GM21737 (cell line): ENCODE measurements around the gene DUOX1.
"Not testable (repeated sequence)": the region's sequence is repeated elsewhere in the genome, so short reads cannot be mapped to it uniquely, and the experiment has no call there.

Experiments used
- ATAC-seq: cut with Tn5 transposase; IDR thresholded peaks from one replicate; pipeline ENCODE4 v1.9.1; 2021; ENCODE audit warnings: mild to moderate bottlenecking, moderate library complexity; ENCODE audit not compliant: unreplicated experiment

DUOX1 gene

GRCh38 chr15:45120081-45120972 lies 9.5 kb upstream of the DUOX1 start:
- no peak for ATAC-seq

GRCh38 chr15:45121020-45121419 lies 8.8 kb upstream of the DUOX1 start:
- no peak for ATAC-seq

GRCh38 chr15:45121706-45122417 lies 7.9 kb upstream of the DUOX1 start:
- ATAC-seq: no peak

GRCh38 chr15:45122719-45123118 lies 7.1 kb upstream of the DUOX1 start:
- no peak for ATAC-seq

- ATAC-seq: no peak
Observed at GRCh38 chr15:45123397-45123796, 6.4 kb upstream of the DUOX1 start.

GRCh38 chr15:45126535-45127158 lies 3.1 kb upstream of the DUOX1 start:
- no peak for ATAC-seq

- no peak for ATAC-seq
Observed at GRCh38 chr15:45128971-45129639, 689 bp upstream of the DUOX1 start.

GRCh38 chr15:45130291-45131000 lies 652 bp downstream of the DUOX1 start:
- no peak for ATAC-seq

GRCh38 chr15:45131510-45131909 lies 1.7 kb downstream of the DUOX1 start:
- ATAC-seq: no peak

GRCh38 chr15:45132844-45133560 lies 3.2 kb downstream of the DUOX1 start:
- no peak for ATAC-seq

- no peak for ATAC-seq
Observed at GRCh38 chr15:45133561-45133920, 3.7 kb downstream of the DUOX1 start.

GRCh38 chr15:45134046-45134445 lies 4.3 kb downstream of the DUOX1 start:
- ATAC-seq: no peak

GRCh38 chr15:45134682-45135604 lies 5.1 kb downstream of the DUOX1 start:
- ATAC-seq: no peak

- not testable (repeated sequence) for ATAC-seq
Observed at GRCh38 chr15:45135705-45136377, 6.0 kb downstream of the DUOX1 start.

GRCh38 chr15:45136378-45136764 lies 6.6 kb downstream of the DUOX1 start:
- ATAC-seq: no peak

GRCh38 chr15:45137703-45138102 lies 7.9 kb downstream of the DUOX1 start:
- ATAC-seq: no peak

- ATAC-seq: no peak
Observed at GRCh38 chr15:45138814-45139765, 9.3 kb downstream of the DUOX1 start.
